SK-N-MC (cell line): ENCODE results near the gene AP1S1.
"Not testable (repeated sequence)": the region's sequence is repeated elsewhere in the genome, so short reads cannot be mapped to it uniquely, and the experiment has no call there.

Experiments
- DNase-seq: peaks from one replicate; pipeline ENCODE4 v3.0.0-alpha.2; 2011; ENCODE audit warnings: low read depth, low spot score
- H3K27ac ChIP-seq: fragments of 200-600 bp; sonication (generic); 2 replicates; pipeline ENCODE4 v1.5.1; 2016; ENCODE audit warnings: mixed run types
- H3K36me3 ChIP-seq: fragments of 200-600 bp; sonication (generic); 2 replicates; pipeline ENCODE4 v1.6.1; 2017; ENCODE audit warnings: antibody characterized with exemption, low read length, mixed read lengths; ENCODE audit not compliant: insufficient read depth
- H3K4me3 ChIP-seq: fragments of 200-600 bp; sonication (generic); 2 replicates; pipeline ENCODE4 v1.5.1; 2016
- H3K9ac ChIP-seq: fragments of 200-600 bp; sonication (generic); 2 replicates; pipeline ENCODE4 v1.8.0; 2017; ENCODE audit warnings: mixed run types, mixed read lengths; ENCODE audit not compliant: insufficient read length
- H3K9me3 ChIP-seq: fragments of 200-600 bp; sonication (generic); 2 replicates; pipeline ENCODE4 v1.6.1; 2017; ENCODE audit warnings: low read depth, mild to moderate bottlenecking, antibody characterized with exemption, low read length, moderate library complexity, mixed read lengths
- EZH2 ChIP-seq: fragments of 200-600 bp; sonication (generic); IDR thresholded peaks from one replicate; pipeline ENCODE4 v1.6.1; 2017; ENCODE audit warnings: antibody characterized with exemption
- FOXP2 ChIP-seq: optimal IDR thresholded peaks from 2 replicates; pipeline ENCODE3; 2011; ENCODE audit warnings: mild to moderate bottlenecking, moderate library complexity; ENCODE audit not compliant: insufficient read depth; ENCODE audit errors: extremely low read length, control extremely low read depth
- POLR2AphosphoS5 ChIP-seq: IDR thresholded peaks from 2 replicates; pipeline ENCODE4 v1.6.1; 2012; ENCODE audit warnings: mild to moderate bottlenecking, low read depth, low read length, borderline replicate concordance

Gene AP1S1

GRCh38 chr7:101113836-101114235, 40.4 kb upstream of the AP1S1 start:
- Histone ChIP-seq H3K9me3 (no peaks in the 10 kb centered on the region), H3K9ac (no peak overlapping the region), H3K36me3 (no peaks in the 10 kb centered on the region), H3K27ac (no peak overlapping the region), H3K4me3 (no peak overlapping the region)
- no peak for DNase-seq
- TF ChIP-seq POLR2AphosphoS5 (no peak), FOXP2 (no peak), EZH2 (no peak)

GRCh38 chr7:101114492-101114891, 39.8 kb upstream of the AP1S1 start:
- no peak overlapping the region for H3K9ac ChIP-seq
- no peak for DNase-seq

GRCh38 chr7:101115215-101115614, 39.1 kb upstream of the AP1S1 start:
- Histone ChIP-seq H3K27ac (no peak overlapping the region), H3K9me3 (no peaks in the 10 kb centered on the region), H3K9ac (no peak overlapping the region), H3K36me3 (no peaks in the 10 kb centered on the region), H3K4me3 (no peak overlapping the region)
- no peak for TF ChIP-seq POLR2AphosphoS5
- no peak for TF ChIP-seq EZH2
- TF ChIP-seq FOXP2 = no peak
- DNase-seq = no peak

More at GRCh38 chr7:101114492-101114891, 39.8 kb upstream of the AP1S1 start:
- TF ChIP-seq EZH2 = no peak
- no peak for TF ChIP-seq FOXP2
- TF ChIP-seq POLR2AphosphoS5 = no peak
- Histone ChIP-seq H3K4me3 (no peak overlapping the region), H3K9me3 (no peaks in the 10 kb centered on the region), H3K36me3 (no peaks in the 10 kb centered on the region), H3K27ac (no peak overlapping the region)

GRCh38 chr7:101116898-101117297, 37.4 kb upstream of the AP1S1 start:
- no peaks in the 10 kb centered on the region for H3K9me3 ChIP-seq
- no peak for TF ChIP-seq EZH2
- TF ChIP-seq FOXP2 = no peak
- no peak for TF ChIP-seq POLR2AphosphoS5
- no peak overlapping the region for H3K27ac ChIP-seq
- DNase-seq = no peak
- no peaks in the 10 kb centered on the region for H3K36me3 ChIP-seq
- no peak overlapping the region for H3K9ac ChIP-seq
- H3K4me3 ChIP-seq = no peak overlapping the region

GRCh38 chr7:101118856-101119255, 35.4 kb upstream of the AP1S1 start:
- no peak overlapping the region for H3K9ac ChIP-seq
- no peak for DNase-seq
- no peaks in the 10 kb centered on the region for H3K9me3 ChIP-seq
- H3K27ac ChIP-seq = no peak overlapping the region
- H3K4me3 ChIP-seq = no peak overlapping the region
- no peaks in the 10 kb centered on the region for H3K36me3 ChIP-seq
- no peak for TF ChIP-seq FOXP2
- TF ChIP-seq POLR2AphosphoS5 = no peak
- TF ChIP-seq EZH2 = no peak

- H3K27ac ChIP-seq = no peak overlapping the region
- H3K36me3 ChIP-seq = no peaks in the 10 kb centered on the region
- H3K4me3 ChIP-seq = no peak overlapping the region
- no peaks in the 10 kb centered on the region for H3K9me3 ChIP-seq
- DNase-seq = no peak
- no peak overlapping the region for H3K9ac ChIP-seq
- TF ChIP-seq POLR2AphosphoS5 (no peak), EZH2 (no peak), FOXP2 (no peak)
Observed at GRCh38 chr7:101119876-101120275, 34.4 kb upstream of the AP1S1 start.

- Histone ChIP-seq H3K36me3 (no peaks in the 10 kb centered on the region), H3K9ac (no peak overlapping the region), H3K9me3 (no peaks in the 10 kb centered on the region), H3K27ac (no peak overlapping the region), H3K4me3 (no peak overlapping the region)
- no peak for DNase-seq
- TF ChIP-seq EZH2 = no peak
- no peak for TF ChIP-seq FOXP2
- TF ChIP-seq POLR2AphosphoS5 = no peak
Observed at GRCh38 chr7:101120315-101120714, 34.0 kb upstream of the AP1S1 start.

GRCh38 chr7:101121631-101121990, 32.7 kb upstream of the AP1S1 start:
- not testable (repeated sequence) for H3K27ac ChIP-seq, H3K4me3 ChIP-seq, DNase-seq, H3K9me3 ChIP-seq, H3K9ac ChIP-seq, H3K36me3 ChIP-seq

GRCh38 chr7:101121991-101122932, 32.0 kb upstream of the AP1S1 start:
- H3K4me3 ChIP-seq = no peak overlapping the region
- no peak overlapping the region for H3K9ac ChIP-seq
- H3K36me3 ChIP-seq = no peaks in the 10 kb centered on the region
- no peak for DNase-seq
- H3K9me3 ChIP-seq = no peaks in the 10 kb centered on the region
- no peak overlapping the region for H3K27ac ChIP-seq
- TF ChIP-seq POLR2AphosphoS5 = no peak
- no peak for TF ChIP-seq EZH2
- TF ChIP-seq FOXP2 = no peak
